Inferior parietal cortex (tissue), 1 donor: ENCODE data around the gene UBL7.
A peak's percentile ranks its signal among the peaks of the same experiment; 100 is the strongest.

Experiments
- DNase-seq: peaks from one replicate; pipeline ENCODE4 v3.0.0-alpha.2; 2016; ENCODE audit errors: extremely low spot score

The UBL7 gene

DNA sequence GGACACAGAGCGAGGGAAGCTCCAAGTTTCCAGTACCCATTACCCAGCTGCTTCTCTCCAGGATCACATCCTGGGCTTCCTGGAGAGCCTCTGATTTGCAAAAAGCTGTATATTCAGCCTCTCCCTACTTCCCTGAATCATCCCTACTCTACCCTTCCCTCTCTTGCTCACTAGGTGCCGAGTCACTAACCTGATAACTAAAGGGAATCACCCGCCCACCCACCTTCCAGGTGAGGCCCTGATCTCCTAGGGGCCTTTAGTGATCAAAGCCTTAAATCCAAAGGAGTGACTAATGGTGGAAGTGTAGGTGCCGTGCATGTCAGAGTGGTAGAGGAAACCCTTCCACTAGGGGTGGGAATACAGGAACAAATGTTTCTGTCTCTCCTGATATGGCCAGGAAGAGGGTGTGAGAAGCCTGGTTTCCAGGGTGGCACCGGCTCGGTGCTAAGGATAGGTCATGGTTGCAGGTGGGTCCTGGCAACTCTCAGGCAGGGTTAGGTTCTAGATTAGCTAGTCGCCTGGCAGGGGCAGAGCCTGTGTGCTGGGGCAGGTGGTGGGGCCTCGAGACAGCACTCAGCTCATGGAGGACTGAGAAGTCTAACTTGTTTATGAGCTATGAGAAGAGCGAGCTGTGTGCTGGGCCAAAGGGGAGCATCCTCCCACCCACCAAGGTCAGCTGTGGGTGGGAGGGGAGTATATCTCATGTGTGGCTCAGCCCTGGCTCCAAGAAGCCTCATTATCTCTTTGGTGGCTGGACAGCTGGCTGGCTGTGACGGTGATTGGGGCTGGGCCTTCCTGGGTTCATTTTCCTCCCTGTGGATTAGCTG lies 37.3 kb downstream of the UBL7 start:
- no peak for DNase-seq

DNA sequence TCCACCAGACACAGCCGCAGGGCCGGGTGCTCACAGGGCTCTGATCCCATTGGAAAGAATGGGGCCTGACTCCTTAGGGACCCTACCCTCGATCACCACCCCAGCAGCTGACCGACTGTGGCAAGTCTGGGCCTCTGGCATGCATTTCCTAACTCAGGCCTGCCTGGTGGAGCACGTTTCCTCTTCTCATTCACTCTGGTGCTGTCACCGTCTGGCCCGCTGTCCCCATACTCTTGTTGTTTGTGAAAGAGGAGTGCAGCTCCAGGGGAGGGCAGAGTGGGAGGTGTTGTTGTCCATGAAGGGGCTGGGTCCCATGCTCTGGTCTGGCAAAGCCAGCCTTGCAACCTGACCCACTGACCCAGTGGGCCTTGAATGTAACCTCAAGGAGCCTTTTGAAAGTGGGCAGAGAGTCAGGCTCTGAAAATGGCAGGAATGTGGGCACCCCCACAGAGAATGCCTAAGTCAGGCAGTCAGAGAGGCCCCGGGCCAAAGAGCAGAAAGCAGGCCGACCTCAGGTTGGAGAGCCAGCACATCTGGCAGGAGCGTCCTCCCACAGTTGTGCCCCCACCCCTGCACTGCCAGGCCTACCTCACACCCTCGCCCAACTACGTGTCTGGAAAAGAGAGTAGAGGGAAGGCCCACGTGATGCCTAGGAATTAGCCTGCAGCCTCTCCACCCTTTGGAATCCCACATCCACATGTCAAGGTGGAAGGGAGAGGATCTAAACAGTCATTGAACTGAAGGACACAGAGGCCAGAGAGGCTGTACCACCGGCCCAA lies 38.1 kb downstream of the UBL7 start:
- DNase-seq = no peak

DNA sequence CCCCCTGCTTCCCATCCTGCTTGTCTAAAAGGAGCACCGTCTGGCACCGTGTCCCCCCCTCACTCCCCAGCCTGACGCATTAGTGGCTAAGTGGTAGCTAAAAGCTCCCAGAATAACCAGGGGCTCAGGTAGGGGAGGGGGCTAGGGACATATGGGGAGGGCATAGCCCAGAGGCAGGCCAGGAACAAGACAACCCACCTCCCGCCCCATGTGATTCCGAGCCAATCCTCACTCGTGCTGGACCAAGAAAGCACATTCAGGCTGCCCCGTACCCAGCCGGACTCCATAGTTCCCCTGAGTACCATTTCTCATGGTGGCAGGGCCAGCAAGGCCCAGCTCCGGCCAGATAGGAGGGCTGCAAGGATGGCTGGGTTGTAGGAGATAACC lies 38.7 kb downstream of the UBL7 start:
- no peak for DNase-seq

DNA sequence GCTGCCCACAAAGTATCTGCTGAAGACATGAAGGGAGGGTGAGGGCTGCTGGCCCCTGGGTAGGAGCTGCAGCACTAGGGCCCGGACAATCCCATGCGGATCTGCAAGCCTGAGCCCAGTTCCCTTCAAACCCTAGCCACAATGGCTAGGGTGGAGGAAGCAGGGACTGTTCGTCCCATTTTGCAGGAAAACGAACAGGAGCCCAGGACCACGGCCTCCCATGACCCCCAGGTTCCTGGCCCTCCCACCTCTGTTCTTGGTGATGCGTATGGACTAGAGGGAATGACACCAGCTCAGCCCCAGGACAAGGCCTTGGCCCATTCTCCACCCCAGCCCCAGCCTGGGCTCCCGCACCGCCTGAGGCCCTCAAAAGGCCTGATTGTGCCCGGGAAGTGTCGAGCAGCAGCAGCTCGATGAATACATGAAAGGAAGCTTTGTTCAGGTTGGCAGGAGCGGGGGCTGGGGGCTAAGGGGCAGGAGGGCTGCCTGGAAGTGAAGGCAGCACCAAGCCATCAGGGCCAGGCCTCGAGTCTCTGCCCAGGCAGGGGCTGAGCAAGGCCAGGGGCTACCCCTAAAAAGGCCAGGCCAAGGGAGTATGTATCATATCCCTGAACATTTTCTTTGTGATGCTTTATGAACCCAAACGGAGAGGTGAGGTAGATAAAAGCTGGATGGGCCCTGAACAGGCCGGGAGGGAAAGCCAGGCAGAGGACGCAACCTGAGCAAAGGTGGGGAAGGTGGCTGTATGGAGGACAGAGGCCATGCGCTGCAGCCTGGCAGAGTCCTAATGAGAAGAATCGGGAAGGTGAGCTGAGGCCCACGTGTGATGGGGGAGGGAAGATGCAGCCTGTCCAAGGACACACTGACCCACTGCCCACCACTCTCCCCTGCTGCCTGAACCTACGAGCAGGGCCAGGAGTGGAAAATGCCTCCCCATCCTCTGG lies 39.4 kb downstream of the UBL7 start:
- peak; percentile 79 for DNase-seq

DNA sequence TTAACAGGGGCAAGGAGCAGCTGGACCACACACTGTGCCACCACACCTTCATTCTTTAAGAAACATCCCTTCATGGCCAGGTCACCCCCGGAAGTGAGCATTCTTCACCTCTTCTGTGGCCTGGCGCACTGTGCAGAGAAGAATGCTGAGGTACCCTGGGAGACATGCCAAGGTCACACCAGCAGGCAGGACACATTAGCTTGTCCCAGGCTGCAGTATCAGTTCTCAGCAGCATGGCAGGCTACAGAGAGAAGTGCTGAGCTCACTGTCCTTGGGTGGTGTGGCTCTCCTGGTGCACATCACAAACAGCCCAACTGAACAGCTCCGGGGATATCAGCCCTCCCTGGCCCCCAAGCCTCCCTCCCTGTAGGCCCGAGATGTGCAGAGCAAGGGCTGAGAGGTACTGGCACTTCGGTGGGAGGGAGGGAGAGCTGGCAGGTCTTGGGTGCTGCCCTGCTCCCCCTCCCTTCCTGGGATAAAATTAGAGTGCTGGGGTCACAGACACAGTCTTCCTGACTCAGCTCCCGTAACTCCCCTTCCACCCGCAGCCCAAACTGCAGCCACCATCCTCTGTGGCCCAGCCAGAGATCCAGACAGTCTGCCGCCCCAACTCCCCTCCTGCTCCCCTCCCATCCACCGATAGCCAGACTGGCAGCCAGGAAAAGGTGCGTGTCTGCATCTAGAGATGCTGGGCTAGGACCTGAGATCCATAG lies 40.6 kb downstream of the UBL7 start:
- DNase-seq = no peak

DNA sequence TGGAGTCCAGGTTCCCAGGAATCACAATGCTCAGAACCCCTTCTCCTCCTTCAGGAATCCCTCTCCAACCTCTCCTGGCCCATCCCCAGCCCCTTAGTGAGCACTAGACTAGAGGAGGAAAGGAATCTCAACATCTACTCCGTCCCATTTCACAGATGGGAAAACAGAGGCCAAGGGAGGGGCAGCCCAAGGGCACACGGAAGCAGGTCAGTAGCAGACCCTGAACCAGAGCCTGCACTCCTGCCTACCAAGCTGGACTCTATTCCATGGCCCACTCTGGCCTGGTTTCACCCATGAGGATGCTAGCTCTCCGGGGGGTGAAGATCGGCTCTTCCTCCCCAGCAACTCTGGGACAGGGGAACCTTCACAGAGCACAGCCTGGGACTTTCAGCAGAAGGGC lies 41.5 kb downstream of the UBL7 start:
- no peak for DNase-seq

DNA sequence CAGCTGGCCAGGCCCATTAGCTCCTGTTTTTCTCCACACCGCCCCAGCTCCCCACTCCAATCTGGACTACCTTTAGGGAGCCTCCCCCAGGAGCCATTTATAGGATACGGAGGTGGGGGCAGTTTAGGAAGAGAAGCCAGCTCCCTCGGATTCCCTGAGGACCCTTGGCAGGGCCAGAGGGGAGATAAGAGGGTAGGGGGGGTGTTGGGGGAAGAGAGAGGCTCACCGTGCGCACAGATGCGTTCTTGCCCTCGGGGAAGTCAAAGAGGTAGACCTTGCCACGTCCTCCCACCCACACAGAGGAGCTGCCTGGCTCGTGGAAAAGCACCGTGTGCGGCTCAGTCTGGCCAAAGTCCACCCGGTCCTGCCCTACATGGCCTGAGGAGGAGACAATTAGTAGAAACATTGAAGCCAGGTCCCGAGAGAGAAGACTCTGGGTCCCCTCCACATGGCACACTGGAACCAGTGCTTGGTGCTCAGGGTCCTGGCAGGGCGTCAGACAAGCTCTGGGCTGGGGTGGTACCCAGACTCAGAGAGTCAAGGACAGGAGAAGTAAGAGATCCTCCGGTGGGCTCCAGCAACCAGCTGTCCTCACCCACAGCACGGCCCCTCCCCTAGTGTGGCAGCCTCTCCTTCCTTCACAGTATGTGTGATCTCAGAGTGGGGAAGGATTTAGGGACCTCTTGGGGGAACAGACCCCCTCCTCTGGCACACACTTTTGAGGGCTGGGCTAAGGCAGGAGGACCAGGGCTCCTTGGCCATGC lies 42.2 kb downstream of the UBL7 start:
- no peak for DNase-seq

DNA sequence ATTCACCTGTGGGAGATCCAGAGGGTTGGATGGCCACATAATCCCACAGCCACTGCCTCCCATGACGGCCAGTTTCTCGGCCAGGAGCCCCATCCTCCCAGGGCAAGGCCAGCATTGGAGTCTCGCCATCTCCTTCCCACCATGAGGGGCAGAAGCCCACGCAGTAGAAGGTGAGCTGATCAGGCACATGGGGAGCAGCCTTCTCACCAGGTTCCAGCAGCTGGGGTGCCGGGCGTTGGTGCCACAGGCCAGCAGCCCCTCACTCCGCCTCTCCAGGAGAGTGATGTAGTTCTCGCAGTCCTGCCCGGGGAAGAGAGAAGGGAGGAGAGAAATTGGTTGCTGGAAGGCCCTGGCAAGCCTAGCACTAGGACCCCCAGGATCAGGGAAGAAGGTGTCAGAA lies 43.3 kb downstream of the UBL7 start:
- DNase-seq = no peak

DNA sequence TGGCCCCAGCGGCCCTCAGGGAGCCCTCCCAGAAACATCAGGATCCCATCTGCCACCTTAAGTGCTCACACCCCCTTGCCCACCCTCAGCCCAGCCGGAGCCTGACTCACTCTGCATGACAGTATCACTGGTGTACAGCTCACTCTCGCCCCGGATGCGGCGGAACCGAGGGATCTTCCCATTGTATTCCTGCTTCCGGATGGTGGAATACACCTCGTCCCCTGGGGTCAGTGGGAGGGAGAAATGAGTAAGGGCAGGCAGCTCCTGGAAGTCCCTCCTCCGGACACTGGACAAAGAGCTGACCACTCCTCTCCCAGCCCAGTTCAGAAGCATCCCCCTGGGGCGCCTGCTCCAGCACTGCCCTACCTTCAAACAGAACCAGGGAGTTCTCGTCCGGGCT lies 43.7 kb downstream of the UBL7 start:
- DNase-seq = no peak

DNA sequence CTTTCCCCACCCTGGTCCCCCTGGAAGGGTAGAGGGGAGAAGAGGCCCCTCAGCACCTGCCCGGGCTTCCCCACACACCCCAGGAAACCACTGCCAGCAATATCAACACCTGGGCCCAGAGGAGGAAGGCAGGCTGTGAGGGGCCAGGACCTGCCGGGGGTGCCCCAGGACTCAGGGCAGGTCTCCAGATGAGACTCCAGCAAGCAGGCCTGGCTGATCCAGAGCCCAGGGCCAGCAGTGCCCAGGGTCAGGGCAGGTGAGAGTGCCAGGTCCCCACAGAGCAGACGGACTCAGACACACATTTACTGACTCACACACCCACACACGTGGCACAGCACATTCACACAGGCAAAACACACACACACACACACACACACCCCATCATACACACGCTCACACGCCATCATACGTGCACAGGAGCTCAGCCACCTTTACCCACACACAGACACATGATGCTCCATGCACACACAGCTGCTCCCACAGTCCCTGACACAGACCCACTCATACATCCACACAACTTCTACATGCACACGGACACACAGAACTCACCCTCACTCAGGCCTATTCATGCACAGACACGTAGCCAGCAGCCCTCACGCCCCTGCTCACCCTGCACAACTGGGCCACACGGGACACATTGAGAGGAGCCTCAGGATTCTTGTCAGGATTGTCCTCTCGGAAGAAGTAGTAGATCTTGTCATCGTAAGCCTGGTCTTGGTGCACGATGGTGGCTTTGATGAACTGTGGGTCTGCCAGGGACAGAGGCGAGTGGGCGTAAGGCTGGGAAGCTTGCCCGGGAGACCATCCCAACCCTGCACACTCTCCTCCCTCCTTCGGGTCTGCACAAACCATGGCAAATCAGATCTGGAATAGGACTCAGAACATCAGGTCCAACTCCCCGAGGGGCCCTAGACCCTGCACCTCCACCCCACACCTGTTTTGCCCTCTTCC lies 44.7 kb downstream of the UBL7 start:
- no peak for DNase-seq

DNA sequence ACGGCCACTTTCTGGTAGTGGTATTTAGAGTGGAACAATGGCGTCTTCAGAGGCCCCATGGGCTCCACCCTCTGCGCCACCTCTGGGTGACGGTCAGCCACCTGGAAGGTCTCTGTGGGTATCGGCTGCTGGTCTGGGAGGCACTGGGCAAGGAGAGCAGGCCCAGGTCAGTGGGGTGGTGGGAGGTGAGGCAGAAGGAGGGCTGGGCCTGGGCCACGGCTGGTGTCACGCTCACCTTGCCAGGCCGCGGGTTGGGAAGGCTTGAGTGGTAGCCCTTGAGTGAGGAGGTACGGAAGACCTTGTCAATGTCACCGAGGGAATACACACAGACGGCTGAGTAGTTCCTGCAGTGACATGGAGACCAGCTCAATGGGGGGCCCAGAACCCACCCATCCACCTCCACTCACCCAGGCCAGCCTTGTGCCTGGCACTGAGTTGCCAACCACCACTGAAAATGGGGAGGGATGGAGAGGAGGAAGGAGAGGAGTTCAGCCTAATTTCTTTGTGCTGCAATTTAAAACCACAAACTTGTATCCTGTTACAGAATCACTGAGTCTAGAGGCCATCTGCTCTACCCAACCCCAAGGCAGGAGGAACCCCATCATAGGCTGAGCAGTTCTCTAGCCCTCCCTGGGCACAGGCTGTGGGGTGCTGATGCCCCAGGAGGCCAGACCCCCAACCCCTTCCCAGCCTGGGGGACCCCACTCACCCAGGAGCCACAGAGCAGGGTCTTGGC lies 46.2 kb downstream of the UBL7 start:
- DNase-seq = no peak

DNA sequence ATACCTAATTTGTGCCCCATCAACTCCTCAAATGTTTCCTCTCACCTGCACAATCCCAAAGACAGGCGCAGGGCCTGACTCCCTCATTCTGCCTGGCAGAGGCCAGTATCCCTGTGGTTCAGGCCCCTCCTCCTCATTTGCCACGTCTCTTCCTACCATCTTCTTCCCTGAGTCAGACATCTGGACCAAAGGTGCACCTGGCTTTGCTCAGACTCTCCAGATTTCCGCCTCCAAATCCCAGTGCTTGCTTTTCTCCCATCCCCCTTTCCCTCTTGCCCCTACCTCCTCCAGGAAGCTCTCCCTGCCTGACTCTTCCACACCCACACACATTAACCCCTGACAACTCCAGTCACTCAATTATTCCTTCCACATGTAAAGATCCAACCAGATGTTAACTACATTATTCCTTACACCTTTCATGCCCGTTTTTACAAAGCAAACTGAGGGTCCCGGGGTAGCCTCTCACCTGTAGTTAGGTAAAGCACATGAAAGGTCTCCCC lies 46.8 kb downstream of the UBL7 start:
- no peak for DNase-seq

DNA sequence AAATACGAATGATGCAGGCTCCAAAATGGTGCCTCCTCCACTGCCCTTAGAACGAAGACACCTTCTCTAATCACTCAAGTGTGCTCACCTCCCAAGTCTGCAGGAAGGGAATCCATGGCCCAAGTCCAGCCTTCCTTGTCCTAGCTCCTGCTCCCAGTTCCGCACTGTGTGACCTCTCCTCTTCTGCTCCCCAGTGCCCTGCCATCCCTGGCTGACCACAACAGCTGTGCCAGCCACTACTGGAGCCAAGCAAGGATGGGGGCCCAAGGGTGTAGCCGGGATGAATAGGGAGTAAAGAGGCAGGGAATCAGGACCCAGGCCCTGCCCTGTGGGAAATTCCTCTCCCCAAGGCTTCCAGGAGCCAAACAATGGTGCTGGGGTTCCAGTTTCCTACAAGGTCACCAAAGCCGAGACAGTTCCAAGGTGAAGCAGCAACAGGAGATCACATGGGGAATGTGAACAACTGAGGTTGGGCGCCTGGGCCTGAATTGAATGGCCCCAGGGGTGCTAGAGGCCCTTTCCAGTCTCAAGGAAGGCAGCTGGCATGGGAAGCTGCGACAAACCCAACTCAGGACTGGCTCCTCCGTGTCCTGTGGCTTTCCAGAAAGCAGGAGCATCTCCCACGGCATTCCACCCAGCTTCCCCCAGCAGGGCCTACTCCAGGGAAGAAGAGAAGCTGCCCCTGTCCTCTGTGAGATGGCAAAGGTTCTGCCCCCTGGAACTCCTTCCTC lies 47.4 kb downstream of the UBL7 start:
- DNase-seq = no peak

DNA sequence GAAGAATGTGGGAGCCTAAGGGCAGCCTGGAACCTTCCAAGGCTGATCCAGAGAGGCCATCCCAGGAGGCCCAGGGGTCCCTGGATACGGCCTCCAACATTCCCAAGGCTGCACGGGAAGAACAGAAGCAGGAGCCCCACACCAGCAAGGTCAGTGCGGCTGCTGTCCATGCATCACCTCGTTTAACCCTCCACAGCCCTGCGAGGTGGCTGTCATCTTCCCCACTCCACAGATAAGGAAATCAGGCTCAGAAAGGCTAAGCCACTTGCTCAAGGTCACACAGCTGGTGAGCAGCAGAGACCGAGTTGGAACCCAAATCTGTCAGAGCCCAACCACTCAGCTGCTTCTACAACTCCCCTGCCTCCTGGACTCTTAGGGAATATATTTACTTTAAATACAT lies 48.8 kb downstream of the UBL7 start:
- DNase-seq = no peak

DNA sequence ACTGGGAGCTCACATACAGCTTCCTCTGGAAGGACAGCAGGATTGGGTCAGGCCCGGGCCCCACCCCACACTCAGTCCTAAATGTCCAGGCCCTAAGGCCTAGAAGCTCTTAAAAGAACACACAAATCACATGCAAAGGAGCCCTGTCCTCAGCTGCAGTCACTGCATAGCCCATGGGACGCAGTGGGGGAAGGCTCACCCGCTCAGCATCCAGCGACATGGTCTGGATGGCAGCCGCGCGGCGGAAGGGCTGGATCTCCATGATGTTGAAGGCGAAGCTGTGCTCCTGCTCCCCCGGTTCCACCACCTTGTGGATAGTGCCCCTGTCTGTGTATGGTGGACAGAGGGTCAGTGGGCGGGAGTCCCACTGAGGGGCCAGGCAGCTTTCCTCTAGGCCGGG lies 49.3 kb downstream of the UBL7 start:
- DNase-seq = no peak

DNA sequence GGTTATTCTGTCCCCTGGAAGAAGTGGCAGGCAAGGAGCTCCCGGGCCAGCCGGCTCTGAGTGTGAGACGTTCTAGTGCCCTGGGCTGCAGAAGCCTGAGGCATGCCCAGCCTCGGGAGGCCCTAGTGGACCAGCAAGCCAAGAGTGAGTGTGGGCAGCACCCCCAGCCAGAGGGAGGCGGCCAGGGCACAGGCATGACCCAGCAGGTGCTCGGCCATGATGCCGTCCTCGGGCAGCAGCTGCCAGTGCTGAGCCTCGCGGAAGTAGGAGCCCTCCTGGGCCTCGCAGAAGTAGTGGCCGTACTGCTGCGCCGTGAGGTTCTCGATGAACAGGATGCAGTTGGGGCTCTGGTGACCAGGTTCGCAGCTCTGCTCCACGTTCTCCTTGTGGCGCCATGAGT lies 50.5 kb downstream of the UBL7 start:
- DNase-seq = no peak

DNA sequence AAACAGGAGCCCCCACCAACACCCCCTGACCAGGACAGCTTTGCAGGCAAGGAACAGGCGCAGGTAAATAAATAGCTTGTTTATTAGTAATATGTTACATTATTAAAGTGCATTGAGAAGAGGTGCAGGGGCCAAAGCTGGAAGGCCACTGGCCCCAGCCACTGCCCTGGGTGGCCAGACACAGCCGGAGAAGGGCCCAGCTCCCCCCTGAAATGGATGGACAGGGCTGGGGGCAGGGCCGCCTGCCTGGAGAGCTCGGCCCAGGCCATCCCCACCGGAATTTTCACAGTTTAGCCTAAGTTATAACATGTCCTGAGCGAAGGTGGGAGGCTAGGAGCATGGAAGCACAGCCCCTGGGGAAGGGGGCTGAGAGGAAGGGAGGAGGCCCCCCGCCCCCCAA lies 51.7 kb downstream of the UBL7 start:
- no peak for DNase-seq

DNA sequence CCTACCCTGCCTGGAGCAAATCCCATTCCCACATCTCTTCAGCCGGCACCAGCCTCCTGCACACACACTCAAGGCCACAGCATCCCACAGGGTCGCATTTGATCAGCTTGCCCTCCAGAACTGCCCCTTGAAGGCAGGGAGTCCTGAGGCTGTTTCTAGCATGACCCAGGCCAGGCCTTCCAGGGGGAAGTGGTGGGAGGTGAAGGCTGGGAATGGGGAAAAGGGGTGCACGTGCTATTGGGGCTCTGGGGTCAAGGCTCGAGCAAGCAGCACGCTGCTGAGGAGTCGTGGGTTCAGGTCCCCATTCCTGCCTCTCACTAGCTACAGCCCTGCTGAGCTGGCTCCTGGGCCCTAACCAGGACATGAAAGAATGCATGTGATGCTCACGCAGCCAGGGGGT lies 52.1 kb downstream of the UBL7 start:
- no peak for DNase-seq
